ENCODE measurements around the gene MRPS18C.
A peak's percentile ranks its signal among the peaks of the same experiment; 100 is the strongest.

The MRPS18C gene

GRCh38 chr4:83455281-83456183 is at the start of gene MRPS18C, which contains the start of gene HELQ:
TSS of gene MRPS18C (plus strand) at chr4:83456058. CDS start at chr4:83456078, 20 bp downstream.
TSS of gene HELQ (minus strand) at chr4:83455823. CDS start at chr4:83455693, 130 bp downstream.
- DNase-seq: peak; percentile 99

GRCh38 chr4:83408908-83409307 is 47.0 kb upstream of the MRPS18C start:
- no peak for DNase-seq

- DNase-seq: no peak
These were observed 42.2 kb upstream of the MRPS18C start for GRCh38 chr4:83413676-83414075.

GRCh38 chr4:83417566-83417965 is 38.3 kb upstream of the MRPS18C start:
- DNase-seq: no peak

- no peak for DNase-seq
These were observed 37.6 kb upstream of the MRPS18C start for GRCh38 chr4:83418211-83418610.

GRCh38 chr4:83431200-83431599 is 24.7 kb upstream of the MRPS18C start:
- DNase-seq: no peak

GRCh38 chr4:83436680-83437079 is 19.2 kb upstream of the MRPS18C start:
- no peak for DNase-seq

GRCh38 chr4:83438719-83439118 is 17.1 kb upstream of the MRPS18C start:
- DNase-seq: no peak

GRCh38 chr4:83440148-83440814 is 15.6 kb upstream of the MRPS18C start:
- no peak for DNase-seq

- DNase-seq: no peak
These were observed 15.0 kb upstream of the MRPS18C start for GRCh38 chr4:83440899-83441298.

GRCh38 chr4:83449009-83449408 is 6.8 kb upstream of the MRPS18C start:
- DNase-seq: no peak

GRCh38 chr4:83454686-83455085 is 1.2 kb upstream of the MRPS18C start:
- peak; percentile 27 for DNase-seq

- DNase-seq: no peak
These were observed 285 bp downstream of the MRPS18C start for GRCh38 chr4:83456184-83456501.

- no peak for DNase-seq
These were observed 17.6 kb downstream of the MRPS18C start for GRCh38 chr4:83473423-83473822.

- no peak for DNase-seq
These were observed 18.1 kb downstream of the MRPS18C start for GRCh38 chr4:83473966-83474365.

- peak; percentile 93 for DNase-seq
These were observed 28.9 kb downstream of the MRPS18C start, which contains the start of gene ABRAXAS1 for GRCh38 chr4:83484500-83485461. TSS of gene ABRAXAS1 (minus strand) at chr4:83485100. CDS start at chr4:83485072, 28 bp downstream.

- peak; percentile 76 for DNase-seq
These were observed 30.7 kb downstream of the MRPS18C start for GRCh38 chr4:83486457-83487129.

- DNase-seq: peak; percentile 77
These were observed 34.0 kb downstream of the MRPS18C start for GRCh38 chr4:83489711-83490326.

- DNase-seq: peak; percentile 69
These were observed 35.1 kb downstream of the MRPS18C start for GRCh38 chr4:83490876-83491450.

GRCh38 chr4:83496085-83496917 is 40.4 kb downstream of the MRPS18C start:
- peak; percentile 86 for DNase-seq

All from hematopoietic multipotent progenitor cell treated with erythropoietin and hydrocortisone succinate and interleukin-3 and kit ligand, for 8 days (in vitro differentiated cells).